ENCODE data around the gene TAPBP.
"Not testable (repeated sequence)": the region's sequence is repeated elsewhere in the genome, so short reads cannot be mapped to it uniquely, and the experiment has no call there.

Gene TAPBP

DNA sequence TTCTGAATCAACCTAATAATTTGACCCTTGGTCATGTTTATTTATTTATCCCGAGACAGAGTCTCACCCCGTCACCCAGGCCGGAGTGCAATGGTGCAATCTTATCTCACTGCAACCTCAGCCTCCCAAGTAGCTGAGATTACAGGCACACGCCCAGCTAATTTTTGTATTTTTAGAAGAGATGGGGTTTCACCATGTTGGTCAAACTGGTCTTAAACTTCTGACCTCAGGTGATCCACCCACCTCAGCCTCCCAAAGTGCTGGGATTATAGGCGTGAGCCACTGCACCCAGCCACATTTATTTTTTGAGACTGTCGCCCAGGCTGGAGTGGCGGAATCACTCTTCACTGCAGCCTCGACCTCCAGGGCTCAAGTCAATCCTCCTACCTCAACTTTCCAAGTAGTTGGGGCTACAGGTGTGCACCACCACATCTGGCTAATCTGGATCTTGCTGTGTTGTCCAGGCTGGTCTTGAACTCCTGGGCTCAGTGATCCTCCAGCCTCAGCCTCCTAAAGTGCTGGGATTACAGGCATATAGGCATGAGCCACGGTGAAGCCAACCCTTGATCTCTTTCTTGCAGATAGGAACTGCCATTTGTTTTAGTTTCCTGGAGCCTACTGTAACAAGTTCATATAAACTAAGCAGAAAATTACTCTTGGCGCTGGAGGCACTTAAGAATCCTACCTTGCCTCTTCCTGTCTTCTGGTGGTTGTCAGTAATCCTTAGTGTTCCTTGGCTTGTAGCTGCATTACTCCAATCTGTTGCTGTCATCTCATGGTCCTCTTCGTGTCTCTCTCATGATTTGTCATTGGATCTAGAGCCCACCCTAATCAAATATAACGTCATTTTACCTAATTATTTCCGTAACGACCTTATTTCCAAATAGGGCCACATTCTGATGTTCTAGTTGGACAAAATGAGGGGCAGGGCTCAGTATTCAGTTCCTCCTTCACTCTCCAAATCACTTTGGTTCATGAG, 39.7 kb downstream of the TAPBP start:
- DNase-seq = no peak

- no peak for DNase-seq
Observed at GRCh38 chr6:33273129-33273923, 40.6 kb downstream of the TAPBP start.

DNA sequence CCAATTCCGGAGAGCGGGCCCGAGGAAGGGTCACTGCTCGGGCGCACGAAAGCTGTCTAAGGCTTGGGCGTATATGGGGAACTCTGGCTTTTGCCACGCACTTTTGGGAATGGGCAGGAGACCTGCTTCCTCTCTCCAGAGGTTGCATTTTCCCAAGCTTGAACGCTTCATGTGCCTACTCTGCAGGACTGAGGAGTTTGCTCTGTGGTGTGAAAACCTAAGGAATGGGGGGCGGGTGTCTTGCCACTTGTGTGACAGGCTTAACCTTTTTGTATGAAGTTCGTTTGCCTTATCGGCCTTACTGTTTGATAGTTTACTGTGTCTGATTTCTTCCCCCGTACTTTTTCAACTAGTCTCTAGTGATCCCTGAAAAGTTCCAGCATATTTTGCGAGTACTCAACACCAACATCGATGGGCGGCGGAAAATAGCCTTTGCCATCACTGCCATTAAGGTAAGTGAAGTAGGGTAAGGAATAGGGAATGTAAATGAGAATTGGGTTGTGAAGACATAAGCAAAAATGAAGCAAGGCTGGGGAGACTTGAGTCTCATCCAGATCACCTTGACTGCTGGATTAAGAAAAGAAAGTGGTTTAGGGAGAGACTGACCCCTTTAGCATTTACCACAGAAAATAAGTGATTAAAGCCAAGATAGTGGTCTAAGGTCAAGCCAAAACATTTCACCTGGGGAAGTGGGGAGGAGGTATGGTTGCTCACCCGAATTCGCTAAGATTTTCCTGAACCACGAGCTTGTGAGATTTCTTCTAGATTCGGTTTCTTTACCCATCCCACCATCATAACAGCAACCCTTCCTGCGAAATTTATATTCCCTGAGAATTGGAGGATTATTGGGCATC, 41.4 kb downstream of the TAPBP start:
- DNase-seq = no peak

DNA sequence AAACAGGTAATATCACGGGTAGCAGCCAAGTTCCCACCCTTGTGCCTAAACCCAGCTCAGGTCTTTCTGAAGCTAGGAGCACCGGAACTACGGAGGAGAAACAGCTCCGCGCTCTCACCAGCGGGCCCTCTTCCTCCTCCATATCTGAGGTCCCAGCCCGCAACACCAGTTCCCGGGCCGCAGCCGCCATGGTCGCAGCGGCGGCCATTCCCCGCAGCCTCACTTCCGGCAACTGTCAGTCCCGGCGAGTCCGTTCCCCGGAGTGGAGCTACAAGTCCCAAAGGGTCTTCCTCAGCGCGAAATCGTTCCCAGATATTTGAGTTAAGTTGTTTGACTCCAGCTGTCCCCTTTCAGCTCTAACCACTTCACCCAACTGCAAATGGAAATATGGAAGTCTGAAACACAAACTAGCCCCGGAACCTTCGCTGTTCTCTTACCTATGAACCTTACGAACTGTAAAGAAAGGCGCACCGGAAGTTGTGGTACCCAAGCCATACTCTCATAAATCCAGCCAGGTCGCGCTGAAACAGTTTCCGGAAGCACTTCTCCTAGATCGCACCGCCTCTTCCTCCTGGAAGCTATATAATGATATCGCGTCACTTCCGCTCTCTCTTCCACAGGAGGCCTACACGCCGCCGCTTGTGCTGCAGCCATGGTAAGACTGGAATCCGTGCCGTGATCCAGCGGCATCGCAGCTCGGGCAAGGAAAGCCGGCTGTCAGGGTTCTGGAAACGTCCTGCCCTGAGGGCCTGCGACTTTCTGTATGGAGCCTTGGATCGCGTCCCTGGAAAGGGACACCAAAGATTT, 42.2 kb downstream of the TAPBP start, which contains the start of the genes RPS18 and VPS52:
Gene RPS18 (plus strand): TSS at position 608 of the 807 bp plus-strand sequence. CDS start 45 bp downstream, at position 653.
Gene VPS52 (minus strand): TSS at position 409 of the 807 bp plus-strand sequence. CDS start 201 bp downstream, at position 208.
- DNase-seq = peak; percentile 87

GRCh38 chr6:33271117-33271467, 42.8 kb downstream of the TAPBP start:
- no peak for DNase-seq

DNA sequence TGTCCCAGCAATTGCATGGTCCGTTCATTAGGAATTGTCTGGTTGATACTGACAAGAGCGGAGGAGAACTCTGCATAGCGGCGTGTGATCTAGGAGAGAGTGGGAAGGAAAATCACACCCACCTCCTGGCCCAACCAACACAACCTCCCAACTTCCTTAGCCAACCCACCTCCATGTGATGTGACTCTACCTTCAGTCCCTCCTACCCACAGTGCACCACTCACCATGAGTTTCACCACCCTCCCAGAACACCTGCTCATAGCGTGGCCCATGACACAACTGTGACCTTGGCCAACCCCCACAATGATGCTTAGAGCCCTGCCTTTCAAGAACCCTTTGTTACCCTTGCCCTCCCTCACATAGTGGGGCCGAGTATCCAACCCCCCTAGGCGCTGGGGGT, 49.9 kb downstream of the TAPBP start:
- DNase-seq = no peak

DNA sequence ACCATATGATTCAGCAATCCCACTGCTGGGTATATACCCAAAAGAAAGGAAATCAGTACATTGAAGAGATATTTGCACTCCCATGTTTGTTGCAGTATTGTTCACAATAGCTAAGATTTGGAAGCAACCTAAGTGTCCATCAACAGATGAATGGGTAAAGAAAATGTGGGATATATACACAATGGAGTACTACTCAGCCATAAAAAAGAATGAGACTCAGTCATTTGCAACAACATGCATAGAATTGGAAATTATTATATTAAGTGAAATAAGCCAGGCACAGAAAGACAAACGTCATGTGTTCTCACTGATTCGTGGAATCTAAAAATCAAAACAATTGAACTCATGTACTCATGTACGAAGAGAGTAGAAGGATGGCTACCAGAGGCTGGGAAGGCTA, 51.4 kb downstream of the TAPBP start:
- not testable (repeated sequence) for DNase-seq

- DNase-seq = no peak
Observed at GRCh38 chr6:33259032-33259431, 54.8 kb downstream of the TAPBP start.

GRCh38 chr6:33254591-33254990, 59.3 kb downstream of the TAPBP start:
- DNase-seq = no peak

DNA sequence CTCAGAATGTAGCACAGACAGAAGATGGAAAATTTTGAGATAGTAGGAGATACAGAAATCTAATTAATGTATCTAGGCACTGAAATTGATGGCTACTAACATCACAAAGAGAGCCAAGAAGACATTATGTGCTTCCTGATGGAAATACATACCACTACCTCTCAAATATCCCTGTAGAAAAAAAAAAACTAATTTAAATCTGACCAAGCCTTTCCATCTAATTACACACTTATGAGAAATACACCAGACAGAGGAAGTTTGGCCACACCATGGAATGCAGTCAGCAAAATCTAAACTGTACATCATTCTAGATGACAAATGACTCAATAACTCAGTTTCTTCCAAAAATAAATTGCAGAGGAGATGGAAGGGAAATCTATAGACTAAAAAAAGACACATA, 61.1 kb downstream of the TAPBP start:
- no peak for DNase-seq

DNA sequence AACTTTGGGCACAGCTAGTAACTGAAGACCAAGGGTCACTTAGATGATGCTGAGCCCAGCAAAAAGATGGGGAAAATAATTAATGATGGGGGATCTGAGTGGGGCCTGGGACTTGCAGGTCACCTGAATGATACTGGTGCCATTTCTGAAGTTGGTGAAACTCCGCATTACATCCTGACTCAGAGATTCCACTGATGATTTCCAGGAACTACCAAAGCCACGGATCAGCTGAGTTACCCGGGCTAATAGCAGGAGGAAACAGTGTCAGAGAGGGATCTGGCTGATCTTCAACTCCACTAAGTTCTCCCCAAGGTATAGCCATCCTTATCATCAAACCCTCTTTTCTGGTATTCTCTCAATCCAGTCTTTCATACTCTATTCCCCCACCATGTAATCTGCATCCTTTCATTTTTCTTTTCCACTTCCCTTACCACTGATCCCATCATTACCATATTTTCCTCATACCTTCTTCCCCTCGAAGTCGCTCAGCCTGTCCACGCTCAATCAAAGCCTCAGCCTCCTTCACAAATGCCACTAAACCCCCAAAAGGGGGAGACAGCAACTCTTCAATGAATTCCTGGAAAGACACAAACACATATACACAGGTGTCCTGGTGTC, 62.4 kb downstream of the TAPBP start:
- no peak for DNase-seq

DNA sequence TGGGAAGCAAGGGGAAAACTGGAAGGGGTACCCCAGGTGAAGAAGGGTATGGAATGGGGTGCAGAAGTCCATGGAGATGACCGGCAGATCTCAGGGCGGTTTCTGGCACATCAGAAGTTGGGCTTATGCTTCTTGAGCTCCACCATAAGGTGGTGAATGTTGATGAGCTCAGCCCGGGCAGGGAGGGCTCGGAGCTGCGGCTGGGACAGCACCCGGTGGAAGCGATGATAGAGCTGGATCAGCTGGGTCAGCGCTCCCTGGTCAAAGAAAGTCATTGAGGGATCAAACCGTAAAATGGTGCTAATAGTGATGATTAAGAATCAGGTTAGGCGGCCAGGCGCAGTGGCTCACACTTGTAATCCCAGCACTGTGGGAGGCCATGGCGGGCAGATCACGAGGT, 63.1 kb downstream of the TAPBP start:
- no peak for DNase-seq

DNA sequence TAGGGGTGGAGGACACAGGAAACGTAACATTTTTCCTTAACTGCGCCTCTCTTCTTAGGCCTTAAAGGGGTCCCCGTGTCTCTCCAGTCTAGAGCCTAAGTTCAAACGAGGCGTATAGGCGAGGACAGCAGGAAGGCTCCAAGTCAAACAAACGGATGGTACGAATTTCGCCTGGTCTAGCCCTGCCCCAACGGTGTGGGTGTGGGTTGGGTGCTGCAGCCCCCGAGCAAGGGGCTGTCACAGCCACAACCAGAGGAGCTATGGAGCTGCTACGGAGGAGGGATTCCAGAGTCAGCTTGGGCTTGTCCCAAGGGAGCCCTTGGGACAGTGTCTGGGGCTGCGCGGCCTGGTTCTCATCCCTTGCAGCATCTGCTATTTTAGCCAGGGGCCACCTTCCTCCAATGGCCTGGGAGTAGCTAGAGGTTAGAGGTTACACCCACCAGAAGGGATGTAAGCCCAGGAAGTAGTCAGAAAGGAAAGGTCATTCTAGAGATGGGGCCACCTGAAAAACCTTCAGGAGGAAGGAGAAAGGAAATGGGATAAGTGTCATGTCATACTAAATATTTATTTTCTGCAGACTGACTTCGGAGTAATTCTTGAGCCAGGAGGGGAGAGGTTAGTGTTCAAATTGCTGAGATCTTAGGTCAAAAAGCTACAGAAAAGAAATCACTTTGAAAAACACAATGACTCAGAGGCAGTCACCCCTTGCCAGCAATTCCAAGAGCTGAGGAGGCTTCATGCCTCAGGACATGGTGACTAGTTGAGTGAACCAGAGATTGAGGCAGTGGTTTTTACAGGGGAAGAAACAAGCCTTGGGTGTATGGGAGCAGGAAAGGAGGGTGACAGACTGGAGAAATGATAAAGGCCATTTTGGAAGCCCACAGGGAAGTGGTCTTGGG, 63.9 kb downstream of the TAPBP start:
- no peak for DNase-seq
